KMS-11 (cell line): ENCODE data around the gene FGF14.

Source experiments
- H2AFZ ChIP-seq: fragments of 200-600 bp; sonication (generic); 2 replicates; pipeline ENCODE4 v1.6.1; 2016; ENCODE audit warnings: antibody characterized with exemption, mixed run types, low read depth
- H3K27ac ChIP-seq: fragments of 200-600 bp; sonication (generic); 2 replicates; pipeline ENCODE4 v1.6.1; 2016; ENCODE audit warnings: mild to moderate bottlenecking, mixed run types
- H3K27me3 ChIP-seq: fragments of 200-600 bp; sonication (generic); 2 replicates; pipeline ENCODE4 v1.6.1; 2017; ENCODE audit warnings: mild to moderate bottlenecking, low read depth, mixed run types, moderate library complexity; ENCODE audit not compliant: insufficient read depth
- H3K36me3 ChIP-seq: fragments of 200-600 bp; sonication (generic); 2 replicates; pipeline ENCODE4 v1.6.1; 2017; ENCODE audit warnings: mild to moderate bottlenecking, mixed run types; ENCODE audit not compliant: insufficient read depth
- H3K4me1 ChIP-seq: fragments of 200-600 bp; sonication (generic); 2 replicates; pipeline ENCODE4 v1.6.1; 2016; ENCODE audit warnings: mild to moderate bottlenecking, low read depth, mixed run types; ENCODE audit not compliant: poor library complexity, severe bottlenecking
- H3K4me2 ChIP-seq: fragments of 200-600 bp; sonication (generic); 2 replicates; pipeline ENCODE4 v1.7.0; 2016; ENCODE audit warnings: mild to moderate bottlenecking, mixed run types
- H3K4me3 ChIP-seq: fragments of 200-600 bp; sonication (generic); IDR thresholded peaks from 2 replicates; pipeline ENCODE4 v1.6.1; 2017; ENCODE audit warnings: low read depth, low read length, mixed read lengths; ENCODE audit not compliant: insufficient read depth
- H3K79me2 ChIP-seq: fragments of 200-600 bp; sonication (generic); 2 replicates; pipeline ENCODE4 v1.6.1; 2016; ENCODE audit warnings: low read depth, mixed run types; ENCODE audit not compliant: insufficient read depth
- H3K9ac ChIP-seq: fragments of 200-600 bp; sonication (generic); 2 replicates; pipeline ENCODE4 v1.6.1; 2016; ENCODE audit warnings: mild to moderate bottlenecking, mixed run types
- H4K20me1 ChIP-seq: fragments of 200-600 bp; sonication (generic); 2 replicates; pipeline ENCODE4 v1.6.1; 2016; ENCODE audit warnings: mild to moderate bottlenecking, mixed run types; ENCODE audit not compliant: insufficient read depth
- CTCF ChIP-seq: fragments of 200-600 bp; sonication (generic); conservative IDR thresholded peaks from 2 replicates; pipeline ENCODE4 v1.6.1; 2017; ENCODE audit warnings: low read depth, mild to moderate bottlenecking, antibody characterized with exemption, low read length, moderate library complexity, mixed read lengths

The FGF14 gene

GRCh38 chr13:102325321-102325720 lies 76.5 kb downstream of the FGF14 start:
- H3K4me3 ChIP-seq = no peak overlapping the region
- no peak for TF ChIP-seq CTCF
- no peaks in the 10 kb centered on the region for H3K79me2 ChIP-seq
- H3K9ac ChIP-seq = no peak overlapping the region
- H3K4me1 ChIP-seq = no peaks in the 10 kb centered on the region
- no peak overlapping the region for H3K27ac ChIP-seq
- H3K36me3 ChIP-seq = no peaks in the 10 kb centered on the region
- H3K27me3 ChIP-seq = no peaks in the 10 kb centered on the region
- H4K20me1 ChIP-seq = no peaks in the 10 kb centered on the region
- H3K4me2 ChIP-seq = no peak overlapping the region
- no peak overlapping the region for H2AFZ ChIP-seq

GRCh38 chr13:102323505-102323904 lies 78.3 kb downstream of the FGF14 start:
- no peaks in the 10 kb centered on the region for H3K79me2 ChIP-seq
- no peak overlapping the region for H3K9ac ChIP-seq
- H3K4me2 ChIP-seq = no peak overlapping the region
- H3K4me3 ChIP-seq = no peak overlapping the region
- H4K20me1 ChIP-seq = no peaks in the 10 kb centered on the region
- H3K27ac ChIP-seq = no peak overlapping the region
- no peaks in the 10 kb centered on the region for H3K27me3 ChIP-seq
- H3K4me1 ChIP-seq = no peaks in the 10 kb centered on the region
- no peak for TF ChIP-seq CTCF
- no peaks in the 10 kb centered on the region for H3K36me3 ChIP-seq
- H2AFZ ChIP-seq = no peak overlapping the region

GRCh38 chr13:102323012-102323411 lies 78.8 kb downstream of the FGF14 start:
- Histone ChIP-seq H3K4me3 (no peak overlapping the region), H3K4me1 (no peaks in the 10 kb centered on the region), H3K36me3 (no peaks in the 10 kb centered on the region), H3K79me2 (no peaks in the 10 kb centered on the region), H4K20me1 (no peaks in the 10 kb centered on the region), H2AFZ (no peak overlapping the region), H3K27me3 (no peaks in the 10 kb centered on the region), H3K27ac (no peak overlapping the region), H3K4me2 (no peak overlapping the region), H3K9ac (no peak overlapping the region)
- no peak for TF ChIP-seq CTCF

- Histone ChIP-seq H3K27me3 (no peaks in the 10 kb centered on the region), H2AFZ (no peak overlapping the region), H3K27ac (no peak overlapping the region), H3K36me3 (no peaks in the 10 kb centered on the region), H3K79me2 (no peaks in the 10 kb centered on the region), H3K9ac (no peak overlapping the region), H3K4me2 (no peak overlapping the region), H3K4me3 (no peak overlapping the region), H4K20me1 (no peaks in the 10 kb centered on the region), H3K4me1 (no peaks in the 10 kb centered on the region)
- no peak for TF ChIP-seq CTCF
These were observed 79.6 kb downstream of the FGF14 start for GRCh38 chr13:102322211-102322610.

GRCh38 chr13:102318233-102318632 lies 83.6 kb downstream of the FGF14 start:
- H3K9ac ChIP-seq = no peak overlapping the region
- no peak overlapping the region for H3K27ac ChIP-seq
- no peak for TF ChIP-seq CTCF
- no peaks in the 10 kb centered on the region for H3K27me3 ChIP-seq
- no peak overlapping the region for H3K4me3 ChIP-seq
- H2AFZ ChIP-seq = no peak overlapping the region
- H3K4me2 ChIP-seq = no peak overlapping the region
- no peaks in the 10 kb centered on the region for H3K36me3 ChIP-seq
- H3K4me1 ChIP-seq = no peaks in the 10 kb centered on the region
- no peaks in the 10 kb centered on the region for H4K20me1 ChIP-seq
- H3K79me2 ChIP-seq = no peaks in the 10 kb centered on the region
